CD14-positive monocyte (primary cell): ENCODE data around the gene ZNF611. TPM values are rescaled to one million over a fixed set of nuclear protein-coding genes. Genes with fewer than 3 reads are reported as not detected.
"Not testable (repeated sequence)": the region's sequence is repeated elsewhere in the genome, so short reads cannot be mapped to it uniquely, and the experiment has no call there.

ENCODE experiments used
- DNase-seq, 3 donors: peaks; one replicate each; pipeline ENCODE4 v3.0.0-alpha.2; 2011 to 2022
- H2AFZ ChIP-seq: 2 replicates; pipeline ENCODE4 v1.6.0; 2012; ENCODE audit warnings: mild to moderate bottlenecking, low read depth, low read length, inconsistent platforms; ENCODE audit not compliant: insufficient read depth, poor library complexity, severe bottlenecking
- H3K27ac ChIP-seq, 2 donors: 1 replicate in 1 of 2; 2 replicates in 1 of 2; pipeline ENCODE4 v1.5.1; 2012 to 2013; ENCODE audit warnings: low read length in 2 of 2, control low read depth in 1 of 2, inconsistent platforms in 1 of 2, low read depth in 1 of 2, mild to moderate bottlenecking in 1 of 2
- H3K27me3 ChIP-seq, 2 donors: one replicate each; pipeline versions ENCODE4 v1.6.0 to v1.6.1; 2011 to 2013; ENCODE audit warnings: low read length in 2 of 2; ENCODE audit not compliant: control insufficient read depth in 2 of 2, insufficient read depth in 2 of 2
- H3K36me3 ChIP-seq, 2 donors: replicated peaks in 1 of 2; 1 replicate in 1 of 2; 2 replicates in 1 of 2; pipeline versions ENCODE4 v1.5.1 to v1.6.1; 2012 to 2013; ENCODE audit warnings: low read length in 2 of 2, control low read depth in 1 of 2, inconsistent platforms in 1 of 2, mild to moderate bottlenecking in 1 of 2; ENCODE audit not compliant: insufficient read depth in 2 of 2, control insufficient read depth in 1 of 2
- H3K4me1 ChIP-seq, 2 donors: 1 replicate in 1 of 2; 2 replicates in 1 of 2; pipeline versions ENCODE4 v1.5.1 to v1.6.1; 2012 to 2013; ENCODE audit warnings: low read length in 2 of 2, control low read depth in 1 of 2, inconsistent platforms in 1 of 2, mild to moderate bottlenecking in 1 of 2, moderate library complexity in 1 of 2; ENCODE audit not compliant: insufficient read depth in 2 of 2, control insufficient read depth in 1 of 2
- H3K4me2 ChIP-seq: replicated peaks from 2 replicates; pipeline ENCODE3; 2012; ENCODE audit warnings: low read length, moderate library complexity, mild to moderate bottlenecking; ENCODE audit not compliant: poor library complexity, severe bottlenecking; ENCODE audit errors: extremely low read depth
- H3K4me3 ChIP-seq, 3 experiments: fragments of 200-600 bp in 1 of 3; sonication (generic) in 1 of 3; replicated peaks in 1 of 3; 1 replicate in 2 of 3; 2 replicates in 1 of 3; pipeline ENCODE4 v1.5.1; 2011 to 2013; ENCODE audit warnings: low read length in 3 of 3, mild to moderate bottlenecking in 3 of 3, control low read depth in 2 of 3, low read depth in 2 of 3, inconsistent platforms in 1 of 3, moderate library complexity in 1 of 3
- H3K79me2 ChIP-seq: 2 replicates; pipeline ENCODE4 v1.6.0; 2012; ENCODE audit warnings: mild to moderate bottlenecking, control low read depth, inconsistent platforms, low read length, moderate library complexity; ENCODE audit not compliant: insufficient read depth
- H3K9ac ChIP-seq: 2 replicates; pipeline ENCODE4 v1.6.0; 2017; ENCODE audit warnings: low read length, mild to moderate bottlenecking; ENCODE audit not compliant: insufficient read depth, poor library complexity, severe bottlenecking
- H3K9me3 ChIP-seq, 2 donors: replicated peaks in 1 of 2; 1 replicate in 1 of 2; 2 replicates in 1 of 2; pipeline versions ENCODE4 v1.5.1 to v1.6.1; 2012 to 2013; ENCODE audit warnings: low read length in 2 of 2, control low read depth in 1 of 2; ENCODE audit not compliant: control insufficient read depth in 1 of 2, insufficient read depth in 1 of 2
- H4K20me1 ChIP-seq: 2 replicates; pipeline ENCODE4 v1.6.0; 2012; ENCODE audit warnings: mild to moderate bottlenecking, low read length, control low read depth, moderate library complexity; ENCODE audit not compliant: insufficient read depth
- H3K27ac Mint-ChIP-seq, 7 donors: one replicate each; pipeline ENCODE4 v1.8.0; 2020; ENCODE audit warnings: mild to moderate bottlenecking in 7 of 7, mixed read lengths in 7 of 7, moderate library complexity in 6 of 7, inconsistent platforms in 2 of 7
- H3K27me3 Mint-ChIP-seq, 3 donors: one replicate each; pipeline ENCODE4 v1.8.0; 2021 to 2022; ENCODE audit warnings: low read depth in 3 of 3, mild to moderate bottlenecking in 3 of 3, mixed read lengths in 3 of 3, moderate library complexity in 3 of 3, inconsistent platforms in 1 of 3
- H3K36me3 Mint-ChIP-seq, 2 donors: one replicate each; pipeline ENCODE4 v1.8.0; 2020; ENCODE audit warnings: mixed read lengths in 2 of 2, inconsistent platforms in 1 of 2, mild to moderate bottlenecking in 1 of 2
- H3K4me1 Mint-ChIP-seq: one replicate; pipeline ENCODE4 v1.8.0; 2020; ENCODE audit warnings: mild to moderate bottlenecking, mixed read lengths
- H3K4me3 Mint-ChIP-seq, 2 donors: one replicate each; pipeline ENCODE4 v1.8.0; 2020; ENCODE audit warnings: mild to moderate bottlenecking in 2 of 2, mixed read lengths in 2 of 2, moderate library complexity in 1 of 2
- H3K9me3 Mint-ChIP-seq, 7 donors: one replicate each; pipeline ENCODE4 v1.8.0; 2020 to 2022; ENCODE audit warnings: mixed read lengths in 7 of 7, mild to moderate bottlenecking in 6 of 7, moderate library complexity in 6 of 7, inconsistent platforms in 2 of 7
- CTCF ChIP-seq: fragments of 200-600 bp; IDR thresholded peaks from one replicate; pipeline ENCODE4 v1.8.0; 2022; ENCODE audit warnings: antibody characterized with exemption, mild to moderate bottlenecking
- WGBS: methylation state at CpG from one replicate; pipeline ENCODE4 v1.1.5; 2013; ENCODE audit warnings: missing lambda C conversion rate; ENCODE audit not compliant: insufficient coverage; 5-methylcytosine and 5-hydroxymethylcytosine counted together
- intact Hi-C, 2 donors: fragments of 100-400 bp; cut with micrococcal nuclease; formaldehyde crosslinking; loops; one replicate each; pipeline versions ENCODE4 v1.15.0 to v1.15.1; 2023
- polyA plus RNA-seq, 3 donors: library from polyadenylated mRNA; depleted of rRNA in 1 of 3; unstranded in 2 of 3; stranded (reverse) in 1 of 3; fragments of 300-500 nt in 2 of 3; fragments of >200 nt in 1 of 3; fragmentation: Illumina TruSeq in 2 of 3; gene quantifications; 1 replicate in 2 of 3; 2 replicates in 1 of 3; pipeline ENCODE4 v1.2.3, GENCODE V29; 2012 to 2021

The ZNF611 gene
- polyA plus RNA-seq, 3 donors = 5.5 to 20.2 (median 12.0) TPM

- H3K4me2 ChIP-seq = no peak overlapping the region
- DNase-seq = no peak
- no CpG with 5 or more reads among the region's 1 CpG for WGBS
- H3K79me2 ChIP-seq = no peaks in the 10 kb centered on the region
- intact Hi-C loops = no loop called here
- peaks cover 0 to 4% of the 10 kb centered on the region in 2 donors for H3K36me3 Mint-ChIP-seq
- H3K9me3 ChIP-seq = peaks cover 6 to 48% of the 10 kb centered on the region in 2 donors
- no peak overlapping the region for H3K27ac ChIP-seq
- no peaks in the 10 kb centered on the region for H4K20me1 ChIP-seq
- no peak for TF ChIP-seq CTCF
- no peak overlapping the region for H3K27ac Mint-ChIP-seq
- H3K4me1 Mint-ChIP-seq = peaks cover 7% of the 10 kb centered on the region
- no peak overlapping the region for H3K4me3 ChIP-seq
- peaks cover 26 to 93% (median 70%) of the 10 kb centered on the region in 7 donors for H3K9me3 Mint-ChIP-seq
- H3K4me1 ChIP-seq = peaks cover 6% of the 10 kb centered on the region in 2 donors
- H3K27me3 Mint-ChIP-seq = peaks cover 0 to 1% (median 0%) of the 10 kb centered on the region in 3 donors
- no peak overlapping the region for H2AFZ ChIP-seq
- H3K27me3 ChIP-seq = no peaks in the 10 kb centered on the region
- H3K4me3 Mint-ChIP-seq = no peak overlapping the region
- H3K36me3 ChIP-seq = no peaks in the 10 kb centered on the region
- no peak overlapping the region for H3K9ac ChIP-seq
These were observed 38.8 kb downstream of the ZNF611 start for GRCh38 chr19:52695996-52696395.

GRCh38 chr19:52694921-52695320 lies 39.9 kb downstream of the ZNF611 start:
- H3K4me1 ChIP-seq = peaks cover 12 to 13% of the 10 kb centered on the region in 2 donors
- peaks cover 0 to 4% (median 0%) of the 10 kb centered on the region in 3 donors for H3K27me3 Mint-ChIP-seq
- H3K4me3 Mint-ChIP-seq = no peak overlapping the region
- no peak for TF ChIP-seq CTCF
- no peak overlapping the region for H3K9ac ChIP-seq
- H4K20me1 ChIP-seq = no peaks in the 10 kb centered on the region
- no peaks in the 10 kb centered on the region for H3K36me3 ChIP-seq
- no peak for DNase-seq
- 60% methylated on average over 1 of the region's 11 CpGs for WGBS
- H3K27ac Mint-ChIP-seq = no peak overlapping the region
- peaks cover 15% of the 10 kb centered on the region for H3K4me1 Mint-ChIP-seq
- no peaks in the 10 kb centered on the region for H3K79me2 ChIP-seq
- H3K9me3 Mint-ChIP-seq = peaks cover 21 to 82% (median 59%) of the 10 kb centered on the region in 7 donors
- no peak overlapping the region for H2AFZ ChIP-seq
- H3K4me2 ChIP-seq = no peak overlapping the region
- no peak overlapping the region for H3K27ac ChIP-seq
- intact Hi-C loops = loop anchor here in 1 of 2 donors (5.0 kb wide), 1 partner anchor 58 kb away; the partner anchor contains the start of gene ZNF83
- peaks cover 0 to 37% of the 10 kb centered on the region in 2 donors for H3K9me3 ChIP-seq
- H3K36me3 Mint-ChIP-seq = no peaks in the 10 kb centered on the region
- H3K27me3 ChIP-seq = no peaks in the 10 kb centered on the region
- H3K4me3 ChIP-seq = no peak overlapping the region

GRCh38 chr19:52694281-52694680 lies 40.6 kb downstream of the ZNF611 start:
- H3K36me3 ChIP-seq, H3K27ac Mint-ChIP-seq, H3K4me2 ChIP-seq, H4K20me1 ChIP-seq, H2AFZ ChIP-seq, H3K27me3 Mint-ChIP-seq, H3K36me3 Mint-ChIP-seq, H3K79me2 ChIP-seq, H3K27me3 ChIP-seq, H3K4me3 Mint-ChIP-seq, DNase-seq, H3K9ac ChIP-seq, H3K4me3 ChIP-seq, H3K27ac ChIP-seq: not testable (repeated sequence)
- intact Hi-C loops = loop anchor here in 1 of 2 donors (5.0 kb wide), 1 partner anchor 57 kb away; the partner anchor contains the start of gene ZNF83
- peaks cover 0 to 32% of the 10 kb centered on the region in 2 donors for H3K9me3 ChIP-seq
- H3K9me3 Mint-ChIP-seq = peaks cover 17 to 75% (median 53%) of the 10 kb centered on the region in 7 donors
- WGBS = no CpG with 5 or more reads among the region's 3 CpGs
- H3K4me1 Mint-ChIP-seq = peaks cover 21% of the 10 kb centered on the region
- H3K4me1 ChIP-seq = peaks cover 18 to 19% of the 10 kb centered on the region in 2 donors
